CD4-positive, alpha-beta T cell treated with Interleukin-2 at 100 ng/mL for 4 hours (primary cell): Measurements from ENCODE around the gene EIF5A.

ENCODE experiments used
- DNase-seq: peaks from one replicate; pipeline ENCODE4 v3.0.0-alpha.2; 2020; ENCODE audit warnings: low spot score

The EIF5A gene

DNA sequence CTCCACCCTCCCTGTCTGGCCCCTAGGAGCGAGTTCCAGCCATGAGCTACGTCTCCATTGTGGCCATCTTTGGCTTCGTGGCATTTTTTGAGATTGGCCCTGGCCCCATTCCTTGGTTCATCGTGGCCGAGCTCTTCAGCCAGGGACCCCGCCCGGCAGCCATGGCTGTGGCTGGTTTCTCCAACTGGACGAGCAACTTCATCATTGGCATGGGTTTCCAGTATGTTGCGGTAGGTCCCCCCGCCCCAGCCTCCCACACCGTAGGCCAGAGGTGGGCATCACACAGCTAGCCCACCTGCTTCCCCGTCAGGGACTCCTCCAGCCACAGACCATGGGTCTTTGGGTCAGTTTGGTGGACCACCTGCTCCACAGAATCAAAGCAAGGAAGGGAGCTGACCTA, 21.7 kb upstream of the EIF5A start:
- no peak for DNase-seq

GRCh38 chr17:7289256-7290032, 18.0 kb upstream of the EIF5A start:
- no peak for DNase-seq

DNA sequence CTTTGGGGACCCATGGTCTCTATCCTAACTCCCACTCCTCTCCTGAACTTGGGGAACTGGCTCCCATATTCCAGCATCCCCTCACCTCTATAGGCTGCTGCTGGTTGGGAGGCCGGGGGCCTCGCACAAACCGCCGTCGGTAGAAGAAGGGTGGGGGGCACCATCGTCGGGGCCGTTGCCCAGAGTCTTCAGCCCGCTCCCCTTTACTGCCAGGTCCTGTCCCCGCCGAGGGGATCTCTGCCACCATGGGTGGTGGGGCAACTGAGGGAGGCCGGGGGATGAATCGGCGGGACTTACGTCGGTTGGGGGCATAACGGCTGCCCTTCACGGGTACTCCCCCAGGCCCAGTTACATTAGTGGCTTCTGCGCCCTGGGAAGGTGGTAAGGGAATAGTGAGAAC, 17.3 kb upstream of the EIF5A start:
- DNase-seq: no peak

DNA sequence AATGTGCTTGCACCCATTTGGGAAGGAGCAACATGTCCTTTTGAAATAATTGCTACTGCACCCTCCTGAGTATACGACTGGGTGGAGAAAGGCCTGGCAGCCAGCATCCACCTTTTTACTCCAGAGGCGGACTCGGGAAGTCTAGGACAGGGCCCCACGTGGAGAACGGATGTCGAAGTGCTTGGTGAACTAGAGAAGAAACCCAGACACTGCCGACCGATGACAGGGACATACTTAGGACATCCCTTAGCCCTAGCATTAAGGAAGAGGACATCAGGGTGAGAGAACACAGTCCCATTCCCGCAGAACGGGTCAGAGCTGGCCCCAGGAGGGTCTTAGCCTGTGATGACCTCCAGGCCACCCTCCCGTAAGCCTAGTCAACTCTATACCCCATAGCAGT, 16.7 kb upstream of the EIF5A start:
- no peak for DNase-seq

GRCh38 chr17:7292194-7292593, 15.2 kb upstream of the EIF5A start:
- DNase-seq: no peak

- DNase-seq: no peak
Measured at GRCh38 chr17:7292729-7293128, 14.7 kb upstream of the EIF5A start.

- DNase-seq: no peak
Measured at GRCh38 chr17:7293159-7293558, 14.3 kb upstream of the EIF5A start.

DNA sequence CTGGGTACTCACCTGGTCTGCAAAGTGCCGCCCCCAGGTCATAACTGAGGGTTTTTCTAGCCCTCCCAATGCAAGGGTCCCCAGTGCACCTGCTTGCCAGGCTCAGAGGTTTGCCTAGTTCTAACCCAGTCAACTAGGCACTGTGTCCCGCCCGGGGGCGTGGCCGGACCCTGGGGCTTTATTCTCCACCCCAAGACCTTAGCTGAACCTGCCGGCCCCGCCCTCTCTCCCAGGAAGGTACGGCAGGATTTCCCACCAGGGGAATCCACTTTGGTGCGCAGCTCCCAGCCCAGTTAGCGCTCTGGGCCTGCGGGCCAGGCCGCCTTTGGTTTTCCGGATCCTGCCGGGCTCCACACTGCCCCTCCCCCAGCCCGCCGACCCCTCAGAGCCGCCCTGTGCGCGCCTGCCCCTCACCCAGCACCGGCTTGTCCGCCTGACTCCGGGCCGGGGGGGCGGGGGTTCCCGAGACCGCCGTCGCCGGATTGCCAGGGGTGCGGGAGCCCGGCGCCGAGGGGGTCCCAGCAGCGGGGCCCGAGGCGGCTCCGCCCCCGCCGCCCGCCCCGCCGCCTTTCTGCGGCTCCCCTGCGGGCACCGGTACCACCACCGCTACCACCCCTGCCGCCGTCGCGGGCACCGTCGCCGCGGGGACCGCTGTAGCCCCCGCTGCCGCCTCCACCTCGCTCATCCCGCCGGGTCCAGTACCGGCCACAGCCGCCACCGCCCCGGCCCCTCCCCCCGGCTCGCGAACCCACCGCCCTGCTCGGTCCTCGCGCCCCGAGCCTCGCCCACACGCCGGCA, 13.4 kb upstream of the EIF5A start:
- no peak for DNase-seq

- peak; percentile 71 for DNase-seq
Measured at GRCh38 chr17:7294614-7295153, 12.7 kb upstream of the EIF5A start, which contains the start of gene YBX2. TSS of gene YBX2 (minus strand) at chr17:7294639. CDS start at chr17:7294500, 139 bp downstream.

DNA sequence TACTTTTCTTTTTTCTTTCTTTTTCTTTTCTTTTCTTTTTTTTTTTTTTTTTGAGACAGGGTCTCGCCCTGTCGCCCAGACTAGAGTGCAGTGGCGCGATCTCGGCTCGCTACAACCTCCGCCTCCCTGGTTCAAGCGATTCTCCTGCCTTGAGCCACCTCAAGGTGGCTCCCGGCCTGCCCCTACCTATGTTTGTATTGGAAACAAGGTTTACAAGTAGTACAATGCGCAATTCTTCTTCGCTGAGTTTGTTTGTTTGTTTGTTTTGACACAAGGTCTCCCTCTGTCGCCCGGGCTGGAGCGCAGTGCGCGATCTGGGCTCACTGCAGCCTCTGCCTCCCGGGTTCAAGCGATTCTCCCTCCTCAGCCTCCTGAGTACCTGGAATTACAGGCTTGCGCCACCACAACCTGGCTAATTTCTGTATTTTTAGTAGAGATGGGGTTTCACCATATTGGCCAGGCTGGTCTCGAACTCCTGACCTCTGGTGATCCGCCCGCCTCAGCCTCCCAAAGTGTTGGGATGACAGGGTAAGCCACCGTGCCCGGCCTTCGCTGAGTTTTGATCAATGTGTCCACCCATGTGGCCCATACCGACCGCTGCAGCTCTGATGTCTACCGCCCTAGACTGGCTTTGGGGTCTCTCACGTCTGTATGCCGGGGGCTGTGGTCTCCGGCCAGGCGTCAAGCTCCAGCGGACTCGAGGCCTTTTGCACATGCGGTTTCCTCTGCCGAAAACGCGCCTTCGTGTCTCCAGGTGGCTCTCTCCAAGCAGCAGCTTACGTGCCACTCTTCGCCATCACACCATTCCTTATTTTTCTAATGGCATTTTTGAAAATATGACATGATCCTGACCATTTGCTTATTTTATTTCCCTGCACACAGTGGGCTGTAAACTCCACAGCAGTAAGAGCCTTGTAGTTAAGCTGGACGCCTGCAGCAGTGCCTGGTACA, 11.9 kb upstream of the EIF5A start:
- DNase-seq: no peak

DNA sequence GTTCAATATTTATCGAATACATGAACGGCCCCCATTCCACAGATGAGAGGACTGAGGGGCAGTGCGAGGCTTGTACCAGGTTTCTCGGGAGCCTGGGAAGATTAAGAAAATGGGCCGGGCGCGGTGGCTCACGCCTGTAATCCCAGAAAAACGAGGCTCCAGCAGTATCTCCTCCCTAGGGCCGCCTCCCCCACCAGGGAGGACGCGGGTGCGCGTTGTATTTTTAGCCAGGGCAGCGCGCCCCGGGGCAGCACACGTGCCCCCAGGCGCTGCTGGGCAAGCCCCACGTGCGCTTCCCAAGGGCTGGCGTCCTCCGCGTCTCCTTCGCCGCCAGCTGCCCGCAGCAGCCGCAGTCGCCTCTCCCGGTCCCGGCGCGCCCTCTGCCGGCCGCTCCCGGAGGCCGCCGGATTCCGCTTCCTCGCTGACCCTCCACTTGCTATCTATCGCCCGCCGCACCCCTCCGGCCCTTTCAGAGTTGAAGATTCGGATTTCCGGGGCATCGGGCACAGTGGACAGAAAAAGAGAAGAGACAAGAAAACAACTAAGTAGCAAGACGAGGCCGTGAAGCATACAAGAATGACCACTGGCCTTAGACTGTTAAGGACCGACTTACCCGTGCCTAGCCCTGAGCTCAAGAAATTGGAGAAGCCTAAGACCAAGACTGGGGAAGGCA, 11.1 kb upstream of the EIF5A start:
- peak; percentile 67 for DNase-seq

DNA sequence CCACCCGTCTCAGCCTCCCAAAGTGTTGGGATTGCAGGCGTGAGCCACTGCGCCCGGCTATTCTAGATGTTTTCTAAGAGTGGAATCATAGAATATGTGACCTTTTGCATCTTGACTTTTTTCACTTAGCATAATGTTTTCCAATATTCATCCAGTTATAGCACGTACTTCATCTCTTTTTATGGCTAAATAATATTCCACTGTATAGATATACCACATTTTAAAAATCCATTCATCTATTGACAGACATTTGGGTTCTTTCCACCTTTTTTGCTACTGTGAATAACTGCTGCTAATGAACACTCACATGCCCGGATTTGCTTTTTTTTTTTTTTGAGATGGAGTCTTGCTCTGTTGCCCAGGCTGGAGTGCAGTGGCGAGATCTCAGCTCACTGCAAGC, 3.2 kb upstream of the EIF5A start:
- no peak for DNase-seq

DNA sequence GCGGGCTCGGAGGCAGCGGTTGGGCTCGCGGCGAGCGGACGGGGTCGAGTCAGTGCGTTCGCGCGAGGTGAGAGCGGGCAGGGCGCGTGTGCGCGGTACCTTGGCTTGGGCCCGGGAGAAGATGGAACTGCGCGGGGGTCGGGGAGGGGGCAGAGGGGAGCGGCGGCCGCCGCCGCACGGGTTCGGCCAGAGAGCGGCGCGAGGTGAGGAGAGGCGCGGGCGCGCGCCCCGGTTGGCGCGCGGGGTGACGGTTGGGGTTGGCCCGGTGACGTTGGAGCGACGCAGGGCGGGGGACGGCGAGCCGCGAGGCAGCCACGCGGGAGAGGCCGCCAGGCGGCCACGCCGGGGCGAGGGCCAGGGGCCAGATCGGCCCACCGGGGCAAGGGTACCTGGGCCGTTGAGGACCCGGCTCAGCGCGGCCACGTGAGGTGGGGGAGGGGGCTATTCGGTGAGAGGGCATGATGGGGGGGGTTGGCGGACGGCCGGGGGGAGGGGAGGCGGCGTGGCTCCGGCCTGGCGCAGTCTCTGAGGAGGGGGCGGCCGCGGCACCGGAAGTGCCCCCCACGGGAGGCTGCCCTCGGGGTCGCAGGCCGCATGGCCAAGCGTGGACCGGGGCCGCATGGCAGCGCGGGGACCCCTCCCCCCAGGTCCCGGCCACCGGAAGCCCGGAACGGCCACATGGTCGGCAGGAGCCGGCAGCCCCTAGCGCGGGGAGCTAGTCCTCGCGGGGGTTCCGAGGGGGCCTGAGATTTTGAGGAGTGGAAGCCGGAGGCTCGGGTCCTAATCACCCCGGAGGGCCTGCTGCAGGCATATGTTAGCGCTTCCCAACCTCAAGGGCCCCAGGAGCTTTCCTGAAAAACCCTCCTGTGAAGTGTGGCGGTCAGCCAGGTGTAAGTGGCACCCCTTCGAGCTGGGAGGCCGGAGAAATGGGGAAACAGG, 527 bp downstream of the EIF5A start:
- DNase-seq: peak; percentile 43

- peak; percentile 93 for DNase-seq
Measured at GRCh38 chr17:7308625-7309433, 1.4 kb downstream of the EIF5A start.

DNA sequence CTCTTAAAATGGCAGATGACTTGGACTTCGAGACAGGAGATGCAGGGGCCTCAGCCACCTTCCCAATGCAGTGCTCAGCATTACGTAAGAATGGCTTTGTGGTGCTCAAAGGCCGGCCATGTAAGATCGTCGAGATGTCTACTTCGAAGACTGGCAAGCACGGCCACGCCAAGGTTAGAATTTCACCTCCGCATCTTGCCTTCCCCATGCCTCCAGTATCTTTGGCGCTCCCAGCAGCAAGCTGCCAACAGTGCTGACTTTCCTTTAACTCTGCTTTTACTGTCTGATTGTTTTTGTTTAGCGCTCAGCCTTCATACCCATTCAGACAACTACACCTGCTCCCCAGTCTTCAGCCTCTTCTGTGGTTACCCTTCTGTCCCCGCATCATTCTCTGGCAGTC, 2.2 kb downstream of the EIF5A start:
- no peak for DNase-seq

DNA sequence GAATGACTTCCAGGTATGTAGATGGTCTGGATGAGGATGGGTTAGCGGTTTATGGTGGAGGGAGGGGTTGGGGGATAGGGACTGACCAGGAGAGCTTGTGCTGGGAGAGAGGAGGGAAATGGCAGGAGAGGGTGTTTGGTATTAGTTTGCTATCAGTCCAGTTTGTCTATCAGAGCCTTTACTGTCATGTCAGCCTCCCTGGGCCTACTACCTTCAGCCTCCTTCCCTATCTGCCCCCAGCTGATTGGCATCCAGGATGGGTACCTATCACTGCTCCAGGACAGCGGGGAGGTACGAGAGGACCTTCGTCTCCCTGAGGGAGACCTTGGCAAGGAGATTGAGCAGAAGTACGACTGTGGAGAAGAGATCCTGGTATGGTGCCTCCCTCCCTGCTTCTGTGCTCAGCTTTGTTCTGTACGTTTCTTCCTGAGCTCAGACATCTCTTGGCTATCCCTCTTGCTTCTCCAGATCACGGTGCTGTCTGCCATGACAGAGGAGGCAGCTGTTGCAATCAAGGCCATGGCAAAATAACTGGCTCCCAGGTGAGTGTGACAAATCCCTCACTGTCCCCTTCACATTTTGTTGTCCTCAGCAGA, 3.8 kb downstream of the EIF5A start:
- no peak for DNase-seq

GRCh38 chr17:7312432-7313087, 5.1 kb downstream of the EIF5A start:
- DNase-seq: no peak

- DNase-seq: no peak
Measured at GRCh38 chr17:7313088-7313889, 5.9 kb downstream of the EIF5A start.
